ENCODE measurements around the gene TGOLN2.

TGOLN2 gene

GRCh38 chr2:85303780-85304531 lies 23.8 kb downstream of the TGOLN2 start:
- ChIA-PET CTCF (interaction anchor here (0.7 to 14.8 kb wide), 3 partner anchors 14 to 286 kb away, joined by 3 to 376 read pairs (median 7); no protein-coding TSS in a partner anchor), POLR2A (no interaction called here)
- TF ChIP-seq CTCF (IDR thresholded peaks at IDR 0.05; ENCODE audit: insufficient read depth, low read length, missing control alignments), result no peak
- no peak overlapping the region for H3K4me3 ChIP-seq (ENCODE audit: low read depth, low read length)
- no peak for DNase-seq (ENCODE audit: low read depth, low spot score)

GRCh38 chr2:85302121-85302520 lies 25.7 kb downstream of the TGOLN2 start:
- CTCF ChIA-PET, result interaction anchor here (1.0 to 14.8 kb wide), 7 partner anchors 8 to 244 kb away, joined by 3 to 376 read pairs (median 61); partner anchors contain the start of gene TCF7L1
- no peak for DNase-seq (ENCODE audit: low read depth, low spot score)
- POLR2A ChIA-PET, result no interaction called here
- TF ChIP-seq CTCF (IDR thresholded peaks at IDR 0.05; ENCODE audit: insufficient read depth, low read length, missing control alignments), result no peak
- H3K4me3 ChIP-seq (ENCODE audit: low read depth, low read length), result no peak overlapping the region

GRCh38 chr2:85291425-85292023 lies 36.3 kb downstream of the TGOLN2 start:
- TF ChIP-seq CTCF (IDR thresholded peaks at IDR 0.05; ENCODE audit: insufficient read depth, low read length, missing control alignments), result no peak
- no peak for DNase-seq (ENCODE audit: low read depth, low spot score)
- ChIA-PET CTCF (interaction anchor here (1.0 to 12.2 kb wide), 6 partner anchors 7 to 224 kb away, joined by 3 to 188 read pairs (median 10); partner anchors contain the start of gene TCF7L1), POLR2A (interaction anchor here (1.1 kb wide), 1 partner anchor 159 kb away, joined by 4 read pairs; no protein-coding TSS in a partner anchor)
- H3K4me3 ChIP-seq (ENCODE audit: low read depth, low read length), result no peak overlapping the region

GRCh38 chr2:85288244-85288725 lies 39.5 kb downstream of the TGOLN2 start:
- TF ChIP-seq CTCF (IDR thresholded peaks at IDR 0.05; ENCODE audit: insufficient read depth, low read length, missing control alignments), result no peak
- ChIA-PET CTCF (interaction anchor here (0.7 to 12.2 kb wide), 11 partner anchors 9 to 362 kb away, joined by 3 to 188 read pairs (median 4); partner anchors contain the start of gene TCF7L1), POLR2A (interaction anchor here (1.0 kb wide), 1 partner anchor 176 kb away, joined by 3 read pairs; no protein-coding TSS in a partner anchor)
- no peak overlapping the region for H3K4me3 ChIP-seq (ENCODE audit: low read depth, low read length)
- DNase-seq (ENCODE audit: low read depth, low spot score), result peak; percentile 50

GRCh38 chr2:85287721-85288120 lies 40.1 kb downstream of the TGOLN2 start:
- ChIA-PET CTCF (interaction anchor here (0.7 to 12.2 kb wide), 9 partner anchors 8 to 362 kb away, joined by 3 to 188 read pairs (median 5); partner anchors contain the start of gene TCF7L1), POLR2A (no interaction called here)
- no peak overlapping the region for H3K4me3 ChIP-seq (ENCODE audit: low read depth, low read length)
- no peak for TF ChIP-seq CTCF (IDR thresholded peaks at IDR 0.05; ENCODE audit: insufficient read depth, low read length, missing control alignments)
- DNase-seq (ENCODE audit: low read depth, low spot score), result no peak

GRCh38 chr2:85286918-85287317 lies 40.9 kb downstream of the TGOLN2 start:
- POLR2A ChIA-PET, result no interaction called here
- TF ChIP-seq CTCF (IDR thresholded peaks at IDR 0.05; ENCODE audit: insufficient read depth, low read length, missing control alignments), result no peak
- DNase-seq (ENCODE audit: low read depth, low spot score), result no peak
- no peak overlapping the region for H3K4me3 ChIP-seq (ENCODE audit: low read depth, low read length)
- CTCF ChIA-PET, result interaction anchor here (1.0 to 12.2 kb wide), 9 partner anchors 11 to 243 kb away, joined by 3 to 188 read pairs (median 5); partner anchors contain the start of gene TCF7L1
